DMS153 (cell line): ENCODE results near the gene AEN.

Experiments
- DNase-seq: peaks from one replicate; lab custom pipeline; 2025; lab: John Stamatoyannopoulos, UW

The AEN gene

GRCh38 chr15:88649753-88650551 lies 28.8 kb downstream of the AEN start:
- DNase-seq: no peak

DNA sequence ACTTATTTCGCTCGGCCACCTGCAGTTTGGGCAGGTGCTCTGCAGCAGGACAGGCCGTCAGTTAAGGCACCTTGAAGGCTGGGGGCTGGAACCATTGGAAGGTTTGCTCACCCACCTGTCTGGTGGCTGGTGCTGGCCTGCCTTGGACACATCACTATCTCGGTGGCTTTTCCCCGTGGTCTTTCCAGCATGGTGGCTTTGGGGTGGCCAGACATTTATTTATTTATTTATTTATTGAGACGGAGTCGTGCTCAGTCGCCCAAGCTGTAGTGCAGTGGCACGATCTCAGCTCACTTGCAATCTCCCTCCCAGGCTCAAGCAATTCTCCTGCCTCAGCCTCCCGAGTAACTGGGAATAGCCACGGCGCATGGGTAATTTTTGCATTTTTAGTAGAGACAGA lies 29.4 kb downstream of the AEN start:
- no peak for DNase-seq

DNA sequence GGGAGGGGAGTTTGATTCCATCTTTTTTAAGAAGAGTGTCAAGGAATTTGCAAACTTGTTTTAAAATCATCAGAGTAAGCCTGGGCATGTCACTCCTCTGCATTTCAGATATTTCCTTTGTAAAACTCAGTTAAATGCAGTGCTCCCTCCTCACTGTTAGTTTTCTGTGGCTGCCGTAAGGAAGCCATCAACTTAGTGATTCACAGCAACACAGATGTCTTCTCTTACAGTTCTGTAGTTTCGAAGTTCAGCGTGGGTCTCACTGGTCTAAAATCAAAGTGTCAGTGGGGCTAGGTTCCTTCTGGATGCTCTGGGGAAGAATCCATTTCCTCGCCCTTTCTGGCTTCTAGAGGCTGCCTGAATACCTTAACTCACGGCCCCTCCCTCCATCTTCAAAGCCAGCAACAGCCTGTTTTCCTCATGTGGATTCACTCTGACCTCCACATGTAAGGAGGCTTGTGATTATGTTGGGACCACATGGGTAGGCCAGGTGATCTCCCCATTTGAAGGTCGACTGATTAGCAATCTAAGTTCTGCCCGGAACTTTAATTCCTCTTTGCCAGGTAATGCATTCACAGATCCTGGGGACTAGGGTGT lies 30.1 kb downstream of the AEN start:
- no peak for DNase-seq

DNA sequence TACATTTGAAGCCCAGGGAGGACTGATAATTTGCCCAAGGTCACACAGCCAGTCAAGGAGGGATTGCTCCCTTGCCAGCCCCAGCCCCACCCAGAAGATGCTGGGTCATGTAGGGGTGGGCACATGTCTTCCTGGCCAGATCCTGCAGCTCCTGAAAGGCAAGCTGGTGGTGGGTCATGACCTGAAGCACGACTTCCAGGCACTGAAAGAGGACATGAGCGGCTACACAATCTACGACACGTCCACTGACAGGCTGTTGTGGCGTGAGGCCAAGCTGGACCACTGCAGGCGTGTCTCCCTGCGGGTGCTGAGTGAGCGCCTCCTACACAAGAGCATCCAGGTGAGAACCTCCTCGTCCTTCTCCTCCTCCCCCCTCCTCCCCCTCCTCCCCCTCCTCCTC lies 30.8 kb downstream of the AEN start:
- no peak for DNase-seq

DNA sequence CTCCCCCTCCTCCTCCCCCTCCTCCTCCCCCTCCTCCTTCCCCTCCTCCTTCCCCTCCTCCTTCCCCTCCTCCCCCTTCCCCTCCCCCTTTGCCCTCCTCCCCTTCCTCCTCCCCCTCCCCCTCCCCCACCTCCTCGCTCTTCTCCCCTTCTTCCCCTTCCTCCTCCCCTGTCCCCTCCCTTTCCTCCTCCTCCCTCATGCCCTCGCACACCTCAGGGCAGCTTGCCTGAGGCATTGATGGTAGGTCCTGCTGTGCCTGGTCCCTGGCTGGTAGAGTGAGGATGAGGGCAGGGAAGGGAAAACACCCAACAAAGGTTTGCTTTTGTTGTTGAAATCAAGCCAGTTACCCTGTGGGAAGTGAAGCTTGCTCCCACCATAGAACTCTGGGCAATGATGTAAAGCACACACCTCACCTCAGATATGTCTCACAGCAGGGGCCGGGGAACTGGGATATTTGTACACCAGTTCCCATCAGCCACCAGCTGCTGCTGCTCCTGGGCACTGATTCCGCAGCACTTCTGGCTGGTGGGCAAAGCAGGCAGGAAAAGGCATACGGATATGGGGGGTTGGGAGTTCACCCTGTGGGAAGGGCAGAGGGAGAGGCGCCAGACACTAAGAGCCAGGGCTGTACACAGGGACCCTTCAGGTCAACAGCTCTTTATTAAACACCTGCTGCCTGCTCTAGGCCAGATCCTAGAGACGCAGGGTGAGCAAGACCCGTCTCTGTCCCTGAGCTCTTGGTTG lies 31.5 kb downstream of the AEN start:
- DNase-seq: no peak

DNA sequence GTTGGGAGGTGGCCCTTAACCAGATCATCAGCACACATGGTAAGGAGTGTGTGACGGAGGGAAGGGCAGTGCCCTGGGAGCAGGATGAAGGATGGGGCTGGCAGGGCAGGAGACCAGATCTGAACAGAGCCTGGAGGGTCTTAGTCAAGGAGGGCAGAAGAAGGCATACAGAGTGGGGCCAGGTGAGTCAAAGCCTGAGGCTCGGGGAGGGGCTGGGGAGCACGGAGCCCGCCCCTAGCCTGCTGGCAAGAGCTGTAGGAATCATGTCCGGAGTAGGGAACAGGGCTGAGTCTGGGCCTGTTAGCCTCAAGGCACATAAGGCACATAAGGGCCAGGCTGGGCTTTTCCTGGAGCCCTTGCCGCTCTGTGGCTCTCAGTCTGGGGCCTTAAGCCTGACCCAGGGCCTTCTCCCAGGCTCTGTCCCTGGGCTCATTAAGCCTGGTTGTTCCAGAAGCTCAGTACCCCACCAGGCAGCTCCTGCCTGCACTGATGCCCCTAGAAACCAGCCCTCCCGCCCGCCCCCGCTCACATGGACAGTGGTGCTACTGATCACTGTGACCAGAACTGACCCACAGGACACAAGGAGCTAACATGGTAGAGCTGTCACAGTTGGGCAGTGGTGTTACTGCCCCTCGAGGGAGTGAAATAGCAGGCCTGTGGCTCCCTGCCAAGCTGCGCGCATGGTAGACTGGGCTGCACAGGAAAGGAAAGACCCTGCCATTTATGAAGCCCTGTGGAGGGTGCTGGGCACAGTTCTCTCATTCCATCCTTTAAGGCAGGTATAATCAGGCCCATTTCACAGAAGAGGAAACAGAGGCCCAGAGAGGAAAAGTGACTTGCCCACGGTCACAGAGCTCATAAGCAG lies 32.3 kb downstream of the AEN start:
- DNase-seq: no peak

- DNase-seq: no peak
Observed at GRCh38 chr15:88654430-88655102, 33.4 kb downstream of the AEN start.

- no peak for DNase-seq
Observed at GRCh38 chr15:88655103-88655553, 34.0 kb downstream of the AEN start.

DNA sequence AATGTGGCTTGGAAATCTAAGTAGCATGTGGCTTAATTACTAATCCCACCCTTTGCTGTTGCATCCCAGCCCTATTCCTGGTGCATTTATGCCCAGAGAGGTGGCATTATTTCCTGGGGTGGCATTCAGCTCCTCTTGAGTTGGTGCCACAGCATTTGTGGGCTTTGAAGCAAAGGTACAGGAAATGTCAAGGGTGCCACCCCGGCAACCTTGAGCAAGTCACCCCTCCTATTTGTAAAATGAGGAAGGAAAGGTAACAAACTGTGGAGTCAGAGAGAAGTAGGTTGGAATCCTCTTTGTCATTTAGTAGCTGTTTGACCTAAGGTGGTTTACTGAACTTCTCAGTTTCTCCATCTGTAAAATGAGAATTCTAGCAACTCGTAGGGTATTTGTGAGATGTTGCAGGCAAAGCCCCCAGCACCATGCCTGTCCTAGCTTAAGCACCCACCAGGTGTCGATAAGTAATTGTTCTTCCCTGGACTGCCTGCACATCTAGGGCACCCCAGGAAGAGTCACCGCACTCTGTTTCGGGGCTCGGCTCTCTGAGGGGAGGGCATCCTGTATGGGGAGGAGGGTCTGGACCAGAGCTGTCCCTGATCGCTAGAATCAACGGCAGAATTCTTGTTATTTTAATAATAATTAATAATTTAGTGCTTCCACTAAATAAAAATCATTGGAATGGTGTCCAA lies 34.8 kb downstream of the AEN start:
- DNase-seq: no peak

DNA sequence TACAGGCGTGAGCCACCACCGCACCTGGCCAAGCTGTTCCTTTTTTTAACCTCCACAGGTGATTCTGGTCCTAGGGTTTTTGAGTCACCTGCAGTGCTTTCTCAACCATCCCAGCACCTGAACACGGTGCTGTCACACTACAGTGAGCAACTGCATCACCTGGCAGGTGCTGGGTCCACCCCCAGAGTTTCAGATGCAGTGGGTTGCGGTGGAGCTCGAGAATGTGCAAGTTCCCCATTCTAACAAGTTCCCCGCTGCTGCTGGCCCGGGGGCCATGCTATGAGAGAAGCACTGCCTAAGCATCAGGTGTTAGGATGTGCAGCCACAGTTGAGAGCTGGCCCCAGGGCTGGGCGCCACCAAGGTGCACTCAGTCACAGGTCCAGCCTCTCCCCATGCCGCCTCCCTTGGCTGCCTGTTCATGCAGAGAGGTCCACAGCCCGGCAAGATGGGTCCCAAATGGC lies 35.7 kb downstream of the AEN start:
- DNase-seq: no peak

DNA sequence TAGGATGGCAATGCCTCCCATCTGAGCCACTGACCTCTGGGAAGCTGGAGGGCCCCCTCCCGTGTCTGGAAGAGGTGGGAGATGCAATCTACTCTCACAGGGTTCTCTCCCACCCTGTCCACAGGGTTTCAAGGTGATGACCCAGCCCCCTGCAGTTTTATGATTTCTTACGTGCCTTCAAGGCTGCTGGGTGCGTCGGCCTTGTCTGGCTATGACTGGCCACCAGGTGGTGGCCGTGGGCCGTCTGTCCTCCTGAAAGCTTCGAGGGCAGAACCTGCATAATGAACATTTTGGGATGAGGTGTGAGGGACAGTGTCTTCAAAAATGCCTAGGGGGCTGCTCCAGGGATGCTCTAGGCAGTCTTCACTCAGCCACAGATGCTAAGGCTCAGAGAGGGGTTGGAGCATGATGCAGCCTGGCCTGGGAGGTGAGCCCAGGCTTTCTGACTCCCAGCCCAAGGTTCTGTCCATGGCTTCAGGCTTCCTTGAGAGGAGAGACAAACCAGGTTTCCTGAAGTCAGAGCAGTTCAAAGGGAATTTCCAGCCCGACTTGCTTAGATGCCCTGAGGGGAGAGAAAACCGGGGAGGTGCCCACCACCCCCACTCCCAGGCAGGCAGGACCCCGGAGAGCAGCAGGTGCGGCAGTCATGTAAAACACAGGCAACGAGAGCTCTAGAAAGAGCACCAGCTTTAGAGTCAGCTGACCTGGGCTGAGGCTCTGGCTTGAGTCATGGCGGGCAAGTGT lies 36.4 kb downstream of the AEN start:
- DNase-seq: no peak

- DNase-seq: no peak
Observed at GRCh38 chr15:88658070-88658965, 37.2 kb downstream of the AEN start.

DNA sequence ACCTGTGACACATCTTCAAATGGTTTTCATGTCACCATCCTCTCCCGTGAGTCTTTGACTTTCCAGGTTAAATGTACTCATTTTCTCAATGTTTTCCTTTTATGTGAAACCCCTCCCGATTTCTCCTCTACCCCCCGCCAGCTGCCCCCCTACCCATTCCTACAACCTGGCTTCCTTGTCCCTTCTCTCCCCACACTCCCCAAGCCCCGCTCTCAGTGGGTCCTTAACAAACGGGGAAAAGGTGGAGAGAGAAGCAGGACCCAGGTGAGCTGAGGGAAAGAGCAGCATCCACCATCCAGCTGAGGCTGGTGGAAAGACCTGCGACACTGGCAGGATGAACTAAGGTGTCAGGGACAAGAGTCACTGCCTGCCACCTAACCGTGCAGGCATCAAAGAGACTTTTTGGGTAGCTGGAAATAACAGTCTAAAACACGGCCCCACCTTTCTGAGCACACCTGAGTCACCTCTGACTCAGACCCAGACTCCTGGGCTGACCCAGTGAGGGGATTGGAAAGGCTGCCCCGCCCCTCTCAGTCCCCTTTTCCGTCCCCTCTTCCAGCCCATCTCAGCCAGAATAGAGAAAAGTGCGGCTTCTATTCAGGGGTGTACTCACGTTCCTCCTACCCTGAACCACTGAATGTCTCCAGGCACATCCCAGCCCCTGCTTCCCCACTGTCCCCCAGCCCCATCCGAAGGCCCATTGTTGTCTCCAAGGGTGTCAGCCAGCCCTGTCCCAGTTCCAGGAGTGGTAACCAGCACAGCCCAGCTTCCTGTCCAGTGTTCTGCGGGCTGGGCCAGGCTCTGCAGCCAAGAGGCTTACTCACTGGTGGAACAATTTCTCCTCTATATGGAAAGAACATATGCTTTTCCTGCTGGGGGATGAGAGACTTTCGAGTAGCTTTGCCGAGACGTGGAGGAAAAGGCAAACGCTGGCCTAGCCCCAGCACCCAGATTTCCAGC lies 38.1 kb downstream of the AEN start:
- DNase-seq: no peak

- no peak for DNase-seq
Observed at GRCh38 chr15:88661041-88661700, 40.0 kb downstream of the AEN start.

DNA sequence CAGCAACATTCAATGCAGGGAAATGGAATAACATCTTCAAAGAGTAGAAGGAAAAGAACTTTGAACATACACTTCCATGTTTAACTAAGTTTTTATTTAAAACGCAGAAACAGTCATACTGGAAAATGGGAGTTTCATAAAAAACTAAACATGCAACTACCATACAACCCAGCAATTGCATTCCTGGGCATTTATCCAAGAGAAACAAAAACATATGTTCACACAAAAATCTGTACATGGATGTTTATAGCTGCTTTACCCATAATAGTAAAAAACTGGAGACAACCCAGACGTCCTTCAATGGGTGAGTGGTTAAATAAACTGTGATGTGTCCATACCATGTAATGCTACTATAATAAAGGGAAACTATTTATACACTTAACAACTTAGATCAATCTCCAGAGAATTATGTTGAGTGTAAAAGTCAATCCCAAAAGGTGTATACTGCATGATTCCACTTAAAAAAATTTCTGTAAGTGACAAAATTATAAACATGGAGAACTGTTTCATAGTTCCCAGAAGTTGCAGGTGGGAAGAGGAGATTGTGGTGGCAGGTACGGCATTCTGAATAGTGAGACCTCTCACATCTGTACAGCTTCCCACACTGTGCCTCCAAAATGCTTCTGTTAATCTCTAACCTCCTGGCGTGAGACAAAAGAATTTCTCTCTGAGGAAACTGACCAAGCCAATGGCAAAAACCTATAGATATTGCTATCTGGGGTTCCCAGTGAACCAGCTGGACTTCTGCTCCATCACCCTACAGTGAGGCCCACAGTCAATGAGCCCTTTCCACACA lies 40.8 kb downstream of the AEN start:
- DNase-seq: no peak

GRCh38 chr15:88663141-88663621 lies 42.0 kb downstream of the AEN start:
- no peak for DNase-seq
